ENCODE data around the gene GSDMA. TPM values are rescaled to one million over a fixed set of nuclear protein-coding genes. Genes with fewer than 3 reads are reported as not detected.
A peak's percentile ranks its signal among the peaks of the same experiment; 100 is the strongest.

Gene GSDMA
- total RNA-seq, 1 donor from 2014 or later = 0.29 TPM

DNA sequence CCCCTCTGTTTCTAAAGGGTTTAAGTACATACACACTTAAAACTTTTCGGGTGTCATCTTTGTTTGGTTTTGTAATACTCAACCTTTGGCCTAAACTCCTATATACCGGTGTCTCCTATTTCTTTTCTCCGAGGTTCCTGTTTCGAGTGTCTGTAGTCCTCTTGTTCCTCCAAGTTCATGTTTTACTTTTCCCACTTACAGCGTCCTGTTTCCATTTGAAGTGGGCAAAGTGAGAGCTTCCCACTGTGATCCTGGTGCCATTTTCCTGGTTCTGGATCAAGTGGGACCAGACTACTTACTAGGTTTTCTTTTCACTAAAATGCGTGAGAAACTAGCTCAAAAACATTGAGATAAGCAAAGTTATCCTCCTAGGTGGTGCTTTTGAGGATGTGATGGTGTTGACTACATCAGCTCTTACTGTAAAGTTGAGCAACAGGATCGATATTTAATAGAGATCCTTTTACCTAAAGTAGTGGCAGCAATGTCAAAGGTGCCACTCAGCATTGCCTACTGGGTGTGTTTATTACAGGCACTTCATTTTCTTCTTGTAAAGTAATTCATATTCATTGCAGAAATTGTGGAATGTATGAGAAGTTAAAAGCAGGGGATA lies 19.1 kb downstream of the GSDMA start:
- ATAC-seq = no peak
- Histone ChIP-seq H3K9me3 (no peaks in the 10 kb centered on the region), H3K36me3 (peaks cover 36% of the 10 kb centered on the region), H3K4me3 (peak overlapping the region; percentile 95), H3K27me3 (no peaks in the 10 kb centered on the region), H3K27ac (peak overlapping the region; percentile 95), H3K4me1 (peaks cover 30% of the 10 kb centered on the region)
- no peak for DNase-seq
- TF ChIP-seq, protein P1, sequence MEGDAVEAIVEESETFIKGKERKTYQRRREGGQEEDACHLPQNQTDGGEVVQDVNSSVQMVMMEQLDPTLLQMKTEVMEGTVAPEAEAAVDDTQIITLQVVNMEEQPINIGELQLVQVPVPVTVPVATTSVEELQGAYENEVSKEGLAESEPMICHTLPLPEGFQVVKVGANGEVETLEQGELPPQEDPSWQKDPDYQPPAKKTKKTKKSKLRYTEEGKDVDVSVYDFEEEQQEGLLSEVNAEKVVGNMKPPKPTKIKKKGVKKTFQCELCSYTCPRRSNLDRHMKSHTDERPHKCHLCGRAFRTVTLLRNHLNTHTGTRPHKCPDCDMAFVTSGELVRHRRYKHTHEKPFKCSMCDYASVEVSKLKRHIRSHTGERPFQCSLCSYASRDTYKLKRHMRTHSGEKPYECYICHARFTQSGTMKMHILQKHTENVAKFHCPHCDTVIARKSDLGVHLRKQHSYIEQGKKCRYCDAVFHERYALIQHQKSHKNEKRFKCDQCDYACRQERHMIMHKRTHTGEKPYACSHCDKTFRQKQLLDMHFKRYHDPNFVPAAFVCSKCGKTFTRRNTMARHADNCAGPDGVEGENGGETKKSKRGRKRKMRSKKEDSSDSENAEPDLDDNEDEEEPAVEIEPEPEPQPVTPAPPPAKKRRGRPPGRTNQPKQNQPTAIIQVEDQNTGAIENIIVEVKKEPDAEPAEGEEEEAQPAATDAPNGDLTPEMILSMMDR (IDR thresholded peaks at IDR 0.05) = no peak
- intact Hi-C loops (cut with DNase I) = no loop called here

DNA sequence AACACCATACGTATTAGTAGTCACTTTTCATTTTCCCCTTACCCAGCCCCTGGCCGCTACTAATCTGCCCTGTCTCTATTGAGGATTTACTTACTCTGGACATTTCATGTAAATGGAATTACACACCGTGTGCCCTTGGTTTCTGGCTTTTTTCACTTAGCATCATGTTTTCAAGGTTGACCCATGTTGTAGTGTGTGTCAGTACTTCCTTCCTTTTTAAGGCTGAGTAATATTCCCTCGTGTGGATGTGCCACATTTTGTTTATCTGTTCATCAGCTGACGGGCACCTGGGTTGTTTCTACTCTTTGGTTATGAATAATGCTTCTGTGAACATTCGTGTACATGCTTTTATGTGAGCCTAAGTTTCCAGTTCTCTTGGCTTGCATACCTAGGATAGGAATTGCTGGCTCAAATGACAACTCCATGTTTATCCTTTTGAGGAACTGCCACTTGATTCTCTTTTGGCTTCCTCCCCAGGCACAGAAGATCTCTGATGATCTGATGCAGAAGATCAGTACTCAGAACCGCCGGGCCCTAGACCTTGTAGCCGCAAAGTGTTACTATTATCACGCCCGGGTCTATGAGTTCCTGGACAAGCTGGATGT lies 25.5 kb downstream of the GSDMA start:
- Histone ChIP-seq H3K4me3 (no peak overlapping the region), H3K27ac (no peak overlapping the region), H3K4me1 (peaks cover 4% of the 10 kb centered on the region), H3K27me3 (no peaks in the 10 kb centered on the region), H3K9me3 (no peaks in the 10 kb centered on the region), H3K36me3 (peaks cover 100% of the 10 kb centered on the region)
- ATAC-seq (no peak), DNase-seq (no peak)
- TF ChIP-seq, protein P1 (IDR thresholded peaks at IDR 0.05) = no peak
- intact Hi-C loops (cut with DNase I) = no loop called here

DNA sequence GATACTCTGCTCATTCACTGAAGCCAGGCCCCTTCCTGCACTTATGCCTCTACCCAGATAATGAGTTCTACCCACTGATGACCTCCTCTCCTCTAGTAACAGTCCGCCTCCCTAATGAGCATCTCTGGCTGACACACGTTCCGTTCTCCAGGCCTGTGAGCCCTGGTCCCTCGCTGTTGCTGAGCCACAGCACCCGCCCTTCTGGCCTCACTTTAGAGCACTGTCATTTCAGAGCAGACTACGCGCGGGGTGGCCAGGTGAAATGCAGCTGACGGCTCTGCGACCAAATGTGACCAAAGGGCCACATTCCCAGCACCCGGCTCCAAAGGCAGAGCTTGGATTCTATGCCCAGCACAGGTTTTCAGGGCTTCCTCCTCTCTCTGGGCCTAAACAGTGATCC lies 31.6 kb downstream of the GSDMA start:
- Histone ChIP-seq H3K36me3 (peaks cover 90% of the 10 kb centered on the region), H3K27me3 (no peaks in the 10 kb centered on the region), H3K27ac (no peak overlapping the region), H3K4me1 (peaks cover 3% of the 10 kb centered on the region), H3K9me3 (no peaks in the 10 kb centered on the region), H3K4me3 (no peak overlapping the region)
- ATAC-seq (no peak), DNase-seq (no peak)
- TF ChIP-seq, protein P1 (IDR thresholded peaks at IDR 0.05) = no peak
- intact Hi-C loops (cut with DNase I) = no loop called here

DNA sequence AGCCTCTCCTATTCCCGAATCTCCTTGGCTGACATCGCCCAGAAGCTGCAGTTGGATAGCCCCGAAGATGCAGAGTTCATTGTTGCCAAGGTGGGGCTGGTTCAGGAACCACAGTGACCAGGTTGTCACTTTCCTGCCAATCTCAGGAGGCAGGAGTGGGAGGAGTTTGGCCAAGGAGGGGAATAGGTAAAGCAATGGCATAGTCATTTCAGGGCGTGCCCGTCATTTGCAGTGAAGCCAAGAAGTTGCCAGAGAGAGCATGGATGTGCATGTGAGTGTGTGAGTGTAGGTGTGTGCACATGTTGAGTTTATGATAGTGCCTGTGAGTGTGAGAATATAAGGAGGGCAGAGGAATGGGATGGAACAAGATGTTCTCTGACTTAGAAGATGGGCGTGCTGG lies 32.6 kb downstream of the GSDMA start:
- TF ChIP-seq, protein P1 (IDR thresholded peaks at IDR 0.05) = no peak
- intact Hi-C loops (cut with DNase I) = no loop called here
- H3K9me3 ChIP-seq = no peaks in the 10 kb centered on the region
- ATAC-seq = no peak
- no peak overlapping the region for H3K27ac ChIP-seq
- H3K4me3 ChIP-seq = no peak overlapping the region
- peaks cover 3% of the 10 kb centered on the region for H3K4me1 ChIP-seq
- H3K27me3 ChIP-seq = no peaks in the 10 kb centered on the region
- H3K36me3 ChIP-seq = peaks cover 80% of the 10 kb centered on the region
- no peak for DNase-seq

DNA sequence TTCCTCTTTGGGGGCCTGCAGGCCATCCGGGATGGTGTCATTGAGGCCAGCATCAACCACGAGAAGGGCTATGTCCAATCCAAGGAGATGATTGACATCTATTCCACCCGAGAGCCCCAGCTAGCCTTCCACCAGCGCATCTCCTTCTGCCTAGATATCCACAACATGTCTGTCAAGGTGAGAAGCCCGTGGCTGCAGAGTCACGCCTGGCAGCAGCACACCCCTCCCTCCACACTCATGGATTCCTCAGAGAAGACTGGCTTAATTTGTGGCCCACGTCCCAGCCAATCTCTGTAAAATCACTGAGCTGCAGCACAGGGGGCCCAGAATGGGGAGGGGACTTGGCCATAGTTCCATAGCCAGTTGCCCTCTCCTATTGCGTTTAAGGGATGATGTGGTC lies 33.4 kb downstream of the GSDMA start:
- Histone ChIP-seq H3K4me3 (no peak overlapping the region), H3K27me3 (no peaks in the 10 kb centered on the region), H3K9me3 (no peaks in the 10 kb centered on the region), H3K4me1 (peaks cover 3% of the 10 kb centered on the region), H3K36me3 (peaks cover 73% of the 10 kb centered on the region), H3K27ac (no peak overlapping the region)
- TF ChIP-seq, protein P1 (IDR thresholded peaks at IDR 0.05) = no peak
- DNase-seq (no peak), ATAC-seq (no peak)
- intact Hi-C loops (cut with DNase I) = no loop called here
